ENCODE data around the gene ST8SIA5.

Gene ST8SIA5

DNA sequence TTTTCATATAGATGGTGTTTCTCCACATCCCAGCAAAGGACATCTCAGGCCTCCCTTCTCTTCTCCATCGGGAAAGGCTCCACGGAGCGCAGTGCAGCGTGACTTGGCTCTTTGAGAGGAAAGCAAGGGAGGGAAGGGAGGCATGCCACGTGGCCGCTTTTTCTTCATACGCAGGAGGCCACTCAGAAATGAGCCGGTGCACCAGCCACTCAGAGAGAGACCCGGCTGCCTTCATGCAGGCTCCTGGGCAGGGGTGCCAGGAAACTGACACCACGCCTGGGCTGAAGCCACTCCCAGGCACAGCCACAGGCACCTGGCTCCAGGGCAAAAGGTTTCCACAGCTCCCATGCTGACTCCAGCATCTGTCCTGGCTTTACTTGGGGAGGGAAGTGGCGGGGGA lies 88.7 kb downstream of the ST8SIA5 start:
- no peaks in the 10 kb centered on the region for H3K4me1 Mint-ChIP-seq (ENCODE audit: low read depth in 2 of 2)
- no peak for ATAC-seq (replicated peaks)
- no peak for DNase-seq
- H3K27me3 Mint-ChIP-seq = peaks cover 22 to 55% of the 10 kb centered on the region in 2 donors
- H3K9me3 Mint-ChIP-seq = no peaks in the 10 kb centered on the region
- no peak overlapping the region for H3K27ac Mint-ChIP-seq
- H3K4me3 Mint-ChIP-seq = no peak overlapping the region
- H3K36me3 Mint-ChIP-seq (ENCODE audit: insufficient read depth) = no peaks in the 10 kb centered on the region

DNA sequence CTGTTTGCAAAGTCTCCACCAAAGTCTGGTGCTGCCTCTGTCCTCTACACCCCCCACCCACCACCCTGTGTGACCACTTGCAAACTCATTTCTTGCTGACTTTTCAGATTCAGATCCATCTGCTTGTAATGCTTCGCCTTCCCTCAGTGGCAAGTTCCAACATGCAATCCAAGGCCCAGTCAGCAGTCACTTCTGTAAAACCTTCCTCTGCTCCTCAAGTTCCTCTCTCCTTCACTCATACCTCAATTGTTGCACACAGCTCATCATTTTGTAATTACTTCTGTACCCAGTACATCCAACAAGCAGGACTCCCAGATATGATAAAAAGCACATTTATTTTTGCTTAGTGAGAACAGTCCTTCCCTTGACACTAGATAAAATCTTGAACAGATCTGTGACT lies 93.3 kb downstream of the ST8SIA5 start:
- Mint-ChIP-seq H3K36me3 (ENCODE audit: insufficient read depth) (no peaks in the 10 kb centered on the region), H3K27me3 (peaks cover 21 to 48% of the 10 kb centered on the region in 2 donors), H3K27ac (no peak overlapping the region), H3K4me1 (ENCODE audit: low read depth in 2 of 2) (no peaks in the 10 kb centered on the region), H3K9me3 (no peaks in the 10 kb centered on the region), H3K4me3 (no peak overlapping the region)
- ATAC-seq (replicated peaks) = no peak
- DNase-seq = no peak

DNA sequence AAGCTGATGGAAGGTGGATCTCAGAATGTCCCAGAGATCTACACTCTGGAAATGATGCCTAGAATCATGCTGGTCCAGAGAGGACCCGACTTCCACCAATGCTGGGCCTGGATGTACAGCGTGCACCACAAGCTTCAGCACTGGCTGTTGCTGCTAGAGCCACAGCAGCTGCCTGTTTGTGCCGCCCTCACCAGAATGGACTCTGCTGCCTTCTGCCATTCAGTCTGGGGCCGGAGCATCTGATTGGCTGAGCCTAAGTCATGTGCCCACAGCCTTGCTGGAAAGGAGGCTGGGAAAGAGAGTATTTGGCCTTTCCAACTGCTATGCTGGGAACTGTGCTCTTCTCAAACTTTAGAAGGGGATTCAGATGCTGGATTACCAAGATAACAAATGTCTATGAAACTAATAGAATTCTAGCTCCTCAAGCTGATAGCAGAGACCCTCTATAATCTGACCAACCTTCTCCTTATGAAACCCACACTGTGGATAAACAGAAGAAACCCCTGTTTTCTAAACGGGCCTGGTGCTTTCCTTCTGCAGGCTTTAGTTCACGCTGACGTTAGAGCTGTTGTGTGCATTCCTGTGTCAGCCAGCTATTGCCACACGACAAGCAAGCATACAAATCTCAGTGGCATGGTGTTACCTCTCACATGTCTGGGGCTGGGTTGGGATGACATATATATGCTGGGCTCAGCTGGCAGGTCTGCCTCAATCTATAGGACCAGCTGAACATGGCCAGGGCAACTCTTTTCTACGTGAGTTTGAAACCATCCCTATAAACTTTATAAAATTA lies 95.7 kb downstream of the ST8SIA5 start:
- no peaks in the 10 kb centered on the region for H3K36me3 Mint-ChIP-seq (ENCODE audit: insufficient read depth)
- H3K27me3 Mint-ChIP-seq = peaks cover 18 to 42% of the 10 kb centered on the region in 2 donors
- no peak for DNase-seq
- ATAC-seq (replicated peaks) = no peak
- H3K27ac Mint-ChIP-seq = no peak overlapping the region
- H3K4me3 Mint-ChIP-seq = no peak overlapping the region
- no peaks in the 10 kb centered on the region for H3K9me3 Mint-ChIP-seq
- peaks cover 0 to 2% of the 10 kb centered on the region in 2 donors for H3K4me1 Mint-ChIP-seq (ENCODE audit: low read depth in 2 of 2)

DNA sequence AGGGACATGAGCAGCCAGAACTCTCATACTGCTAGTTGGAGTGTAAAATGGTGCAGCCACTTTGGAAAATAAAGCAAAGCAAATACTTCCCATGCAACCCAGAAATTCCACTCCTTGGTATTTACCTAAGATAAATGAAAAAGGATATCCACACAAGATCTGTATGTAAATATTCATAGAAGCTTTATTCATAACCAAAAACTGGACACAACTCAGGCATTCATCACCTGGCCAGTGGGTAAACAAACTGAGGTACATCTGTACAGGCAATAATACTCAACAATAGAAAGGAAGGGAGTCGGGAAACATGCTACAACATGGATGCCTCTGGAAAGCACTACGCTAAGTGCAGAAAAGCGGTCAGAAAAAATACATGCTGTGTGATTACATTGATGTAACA lies 97.4 kb downstream of the ST8SIA5 start:
- peaks cover 0 to 2% of the 10 kb centered on the region in 2 donors for H3K4me1 Mint-ChIP-seq (ENCODE audit: low read depth in 2 of 2)
- H3K27ac Mint-ChIP-seq = no peak overlapping the region
- H3K4me3 Mint-ChIP-seq = no peak overlapping the region
- DNase-seq (no peak), ATAC-seq (replicated peaks) (no peak)
- no peaks in the 10 kb centered on the region for H3K36me3 Mint-ChIP-seq (ENCODE audit: insufficient read depth)
- H3K27me3 Mint-ChIP-seq = peaks cover 10 to 28% of the 10 kb centered on the region in 2 donors
- no peaks in the 10 kb centered on the region for H3K9me3 Mint-ChIP-seq

DNA sequence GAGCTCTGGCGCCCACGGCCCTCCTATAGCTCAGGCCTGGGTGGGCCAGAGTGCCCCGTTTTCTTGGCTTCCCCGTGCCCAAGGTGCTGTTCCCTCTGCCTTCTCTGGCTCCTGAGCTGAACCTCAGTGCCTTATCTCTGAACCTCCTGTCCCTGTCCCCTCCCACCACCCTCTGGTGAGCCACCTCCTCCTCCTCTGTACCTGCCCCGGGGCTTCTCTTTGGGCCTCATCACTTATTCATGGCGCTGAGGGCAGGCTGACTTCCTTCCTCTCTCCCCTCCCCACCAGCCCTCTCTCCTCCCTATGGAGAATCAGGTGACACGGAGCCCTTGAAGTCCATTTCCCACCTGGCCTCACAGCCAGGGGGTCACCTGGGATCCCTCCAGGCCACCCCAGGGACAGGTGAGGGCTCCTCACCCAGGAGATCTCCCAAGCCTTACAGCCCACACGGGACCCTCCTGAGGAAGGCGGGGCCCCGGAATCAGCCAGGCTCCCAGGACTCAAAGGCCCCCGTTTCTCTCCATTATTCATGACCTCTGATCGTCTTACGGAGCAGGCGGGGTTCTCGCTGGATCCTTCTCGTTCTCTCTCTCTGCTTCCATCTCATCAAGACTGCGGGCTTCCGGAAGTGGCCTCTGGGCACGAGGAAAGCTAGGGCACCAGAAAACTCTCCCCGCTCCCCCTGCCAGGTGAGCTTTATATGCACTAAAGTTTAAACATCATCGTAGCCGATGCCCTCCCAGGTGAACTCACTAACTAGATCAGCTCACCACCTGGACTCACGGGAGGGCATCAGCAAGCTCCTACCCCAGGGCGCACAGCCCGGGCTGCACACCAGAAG lies 99.5 kb downstream of the ST8SIA5 start, which contains the start of gene LOXHD1:
Gene LOXHD1, minus strand, starts transcription at position 106 of the 841 bp plus-strand sequence. CDS start 187 bp downstream, outside the sequence.
- Mint-ChIP-seq H3K27ac (no peak within 1 kb of the TSS), H3K9me3 (no peaks in the 10 kb centered on the region), H3K4me3 (no peak within 1 kb of the TSS), H3K36me3 (ENCODE audit: insufficient read depth) (no peaks in the 10 kb centered on the region), H3K4me1 (ENCODE audit: low read depth in 2 of 2) (peaks cover 0 to 2% of the 10 kb centered on the region in 2 donors), H3K27me3 (peaks cover 0 to 9% of the 10 kb centered on the region in 2 donors)
- DNase-seq (no peak), ATAC-seq (replicated peaks) (no peak)

DNA sequence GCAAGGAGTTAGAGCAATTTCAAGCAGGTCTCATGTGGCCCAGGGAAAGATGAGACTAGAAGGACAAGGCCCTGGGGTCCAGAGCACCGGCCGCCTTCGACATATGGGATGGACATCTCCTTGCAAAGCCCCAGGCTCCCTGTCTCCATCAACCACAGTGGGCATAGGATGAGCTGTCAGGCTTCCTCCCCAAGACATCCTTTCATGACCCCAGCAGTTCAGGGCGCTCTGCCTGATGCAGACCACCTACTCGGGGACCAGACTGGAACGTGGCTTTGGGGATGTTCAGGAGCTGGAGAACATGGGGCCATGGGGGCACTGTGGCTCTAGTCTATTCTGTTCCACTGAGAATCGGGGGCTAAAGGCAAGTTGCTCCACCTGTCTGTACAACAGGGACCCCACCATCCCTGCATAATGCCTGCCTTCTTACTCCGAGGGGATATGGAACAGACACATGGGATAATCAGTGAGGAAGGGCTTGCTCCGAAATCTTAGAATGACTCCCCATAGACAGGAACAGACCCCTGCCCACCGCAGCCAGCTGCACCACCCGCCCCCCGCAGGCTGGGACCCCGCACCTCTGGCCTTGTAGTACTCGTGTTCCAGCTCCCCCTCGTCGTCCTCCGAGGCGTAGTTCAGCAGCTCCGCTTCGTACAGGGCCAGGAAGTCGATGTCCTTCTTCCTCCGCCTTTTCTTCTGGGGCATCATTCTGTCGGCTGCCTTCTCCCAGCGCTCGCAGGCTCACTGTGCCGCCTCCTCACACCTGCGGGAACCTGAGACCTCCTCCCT lies 100.3 kb downstream of the ST8SIA5 start:
- no peaks in the 10 kb centered on the region for H3K9me3 Mint-ChIP-seq
- H3K4me3 Mint-ChIP-seq = no peak overlapping the region
- DNase-seq (no peak), ATAC-seq (replicated peaks) (no peak)
- H3K27me3 Mint-ChIP-seq = peaks cover 0 to 9% of the 10 kb centered on the region in 2 donors
- H3K27ac Mint-ChIP-seq = no peak overlapping the region
- H3K36me3 Mint-ChIP-seq (ENCODE audit: insufficient read depth) = no peaks in the 10 kb centered on the region
- H3K4me1 Mint-ChIP-seq (ENCODE audit: low read depth in 2 of 2) = peaks cover 0 to 2% of the 10 kb centered on the region in 2 donors

DNA sequence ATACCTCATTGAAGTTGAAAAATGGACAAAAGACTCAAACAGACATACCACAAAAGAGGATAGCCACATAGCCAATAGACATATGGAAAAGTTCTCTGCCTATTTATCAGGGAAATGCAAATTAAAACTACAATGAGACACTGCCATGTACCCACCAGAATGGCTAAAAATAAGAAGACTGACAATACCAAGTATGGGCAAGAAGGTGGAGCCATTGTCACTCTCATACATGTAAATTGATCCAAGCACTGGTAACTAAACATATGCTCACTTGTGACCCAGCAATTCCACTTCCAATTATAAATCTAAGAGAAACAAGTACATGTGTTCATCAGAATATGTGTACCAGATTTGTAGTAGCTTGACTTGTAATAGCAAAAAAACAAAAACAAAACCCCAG lies 104.5 kb downstream of the ST8SIA5 start:
- no peak overlapping the region for H3K27ac Mint-ChIP-seq

DNA sequence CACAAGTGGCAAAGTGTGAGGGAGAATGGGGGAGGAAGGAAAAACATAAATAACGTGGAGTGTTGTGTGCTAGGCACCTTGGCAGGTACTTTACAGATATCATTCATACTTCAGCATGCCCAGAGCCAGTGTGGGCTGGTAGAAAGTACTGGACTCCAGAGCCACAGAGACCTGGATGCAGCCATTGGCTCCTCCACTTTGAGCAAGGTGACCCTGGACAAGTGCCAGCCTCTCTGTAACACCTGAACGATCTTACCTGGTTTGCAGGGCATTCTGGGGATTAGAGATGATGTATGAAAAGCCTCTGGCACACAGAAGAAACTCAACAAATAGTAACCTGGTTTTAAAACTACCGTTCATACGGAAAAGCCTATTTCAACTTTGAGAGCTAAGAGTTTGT lies 106.2 kb downstream of the ST8SIA5 start:
- H3K9me3 Mint-ChIP-seq = no peaks in the 10 kb centered on the region
- peaks cover 6 to 24% of the 10 kb centered on the region in 2 donors for H3K27me3 Mint-ChIP-seq
- no peaks in the 10 kb centered on the region for H3K4me1 Mint-ChIP-seq (ENCODE audit: low read depth in 2 of 2)
- H3K36me3 Mint-ChIP-seq (ENCODE audit: insufficient read depth) = no peaks in the 10 kb centered on the region
- H3K27ac Mint-ChIP-seq = no peak overlapping the region
- DNase-seq = no peak
- ATAC-seq (replicated peaks) = no peak
- no peak overlapping the region for H3K4me3 Mint-ChIP-seq

More for the DNA sequence above, 104.5 kb downstream of the ST8SIA5 start:
- Mint-ChIP-seq H3K36me3 (ENCODE audit: insufficient read depth) (no peaks in the 10 kb centered on the region), H3K4me1 (ENCODE audit: low read depth in 2 of 2) (no peaks in the 10 kb centered on the region), H3K9me3 (no peaks in the 10 kb centered on the region), H3K4me3 (no peak overlapping the region), H3K27me3 (peaks cover under 1 to 14% of the 10 kb centered on the region in 2 donors)
- ATAC-seq (replicated peaks) = no peak
- DNase-seq = no peak

DNA sequence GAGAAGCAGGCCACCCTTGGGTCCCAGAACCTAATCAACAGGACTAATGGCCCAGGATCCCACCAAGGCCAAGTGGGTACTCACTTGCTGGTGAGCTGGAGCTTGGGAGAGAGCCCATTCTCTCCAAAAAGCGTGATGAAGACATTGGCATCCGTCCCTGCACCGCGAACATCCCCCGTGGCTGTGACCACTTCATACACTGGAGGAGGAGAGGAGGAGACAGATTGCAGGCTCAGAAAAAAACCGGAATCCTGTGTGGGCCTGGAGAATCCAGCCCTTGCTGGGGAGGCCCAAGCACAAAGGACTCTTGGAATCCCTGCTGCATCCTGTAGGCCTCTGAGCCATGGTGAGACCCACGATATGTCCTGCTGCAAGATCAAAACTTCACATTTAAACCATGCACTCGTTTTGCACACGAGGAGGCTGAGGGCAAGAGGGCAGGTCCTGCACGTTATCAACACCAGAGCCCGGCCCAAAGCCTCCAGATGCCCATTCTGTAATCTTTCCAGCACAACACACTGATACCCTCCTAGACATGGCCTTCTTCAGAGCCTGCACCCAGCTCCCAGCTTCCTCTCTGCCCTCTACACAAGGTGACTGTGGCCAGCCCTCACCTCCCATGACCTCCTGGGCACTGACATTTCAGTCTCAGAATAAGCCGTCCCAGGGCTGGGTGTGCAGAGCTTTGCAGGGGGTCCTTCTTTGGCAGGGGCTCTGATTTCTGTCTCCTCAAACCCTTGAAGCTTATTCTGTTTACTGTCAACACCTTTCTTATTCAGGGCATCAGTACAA lies 107.6 kb downstream of the ST8SIA5 start:
- no peaks in the 10 kb centered on the region for H3K36me3 Mint-ChIP-seq (ENCODE audit: insufficient read depth)
- no peak overlapping the region for H3K4me3 Mint-ChIP-seq
- H3K27ac Mint-ChIP-seq = no peak overlapping the region
- no peaks in the 10 kb centered on the region for H3K9me3 Mint-ChIP-seq
- no peaks in the 10 kb centered on the region for H3K4me1 Mint-ChIP-seq (ENCODE audit: low read depth in 2 of 2)
- DNase-seq (no peak), ATAC-seq (replicated peaks) (no peak)
- peaks cover 6 to 33% of the 10 kb centered on the region in 2 donors for H3K27me3 Mint-ChIP-seq

DNA sequence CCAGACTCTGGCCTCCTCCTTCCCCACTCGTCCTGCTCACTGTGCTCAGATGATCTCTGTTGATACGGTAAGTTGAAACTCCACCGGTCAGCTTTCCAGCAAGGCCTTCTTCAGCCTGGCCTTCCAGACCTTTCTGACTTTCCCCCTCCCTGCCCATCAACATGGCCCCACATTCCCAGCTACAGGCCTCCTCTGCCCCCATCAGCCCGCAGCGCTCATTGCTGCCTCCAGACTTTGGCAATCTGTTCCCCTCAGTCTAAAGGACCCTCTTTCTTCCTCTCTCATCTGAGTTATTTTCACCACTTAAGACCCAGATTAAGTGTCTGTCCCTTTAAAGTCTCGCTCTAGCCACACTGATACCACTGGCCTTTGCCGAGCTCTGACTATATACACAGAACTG lies 110.4 kb downstream of the ST8SIA5 start:
- H3K27ac Mint-ChIP-seq = no peak overlapping the region
- ATAC-seq (replicated peaks) = no peak
- no peaks in the 10 kb centered on the region for H3K9me3 Mint-ChIP-seq
- no peak overlapping the region for H3K4me3 Mint-ChIP-seq
- no peak for DNase-seq
- H3K4me1 Mint-ChIP-seq (ENCODE audit: low read depth in 2 of 2) = no peaks in the 10 kb centered on the region
- H3K27me3 Mint-ChIP-seq = peaks cover 15 to 51% of the 10 kb centered on the region in 2 donors
- no peaks in the 10 kb centered on the region for H3K36me3 Mint-ChIP-seq (ENCODE audit: insufficient read depth)

DNA sequence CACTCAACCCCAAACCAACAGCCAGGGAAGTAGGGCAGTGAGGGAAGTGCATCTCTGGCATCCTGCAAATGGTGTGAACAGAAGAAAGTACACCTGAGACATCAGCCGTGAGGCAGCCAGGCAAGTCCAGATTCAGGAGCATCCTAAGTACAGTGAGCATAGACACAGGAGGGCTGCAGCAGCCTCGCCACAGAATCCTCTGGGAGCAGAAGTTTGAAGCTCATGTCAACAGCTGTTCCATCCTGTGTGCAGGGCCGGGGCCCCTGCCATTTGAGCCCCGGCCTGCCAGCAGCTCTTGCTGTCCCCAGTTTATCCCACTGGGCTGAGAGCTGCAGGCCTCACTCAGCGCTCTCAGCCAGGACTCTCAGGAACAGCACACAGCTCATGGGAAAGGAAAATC lies 114.3 kb downstream of the ST8SIA5 start:
- no peaks in the 10 kb centered on the region for H3K9me3 Mint-ChIP-seq
- no peak for ATAC-seq (replicated peaks)
- peaks cover 15 to 47% of the 10 kb centered on the region in 2 donors for H3K27me3 Mint-ChIP-seq

DNA sequence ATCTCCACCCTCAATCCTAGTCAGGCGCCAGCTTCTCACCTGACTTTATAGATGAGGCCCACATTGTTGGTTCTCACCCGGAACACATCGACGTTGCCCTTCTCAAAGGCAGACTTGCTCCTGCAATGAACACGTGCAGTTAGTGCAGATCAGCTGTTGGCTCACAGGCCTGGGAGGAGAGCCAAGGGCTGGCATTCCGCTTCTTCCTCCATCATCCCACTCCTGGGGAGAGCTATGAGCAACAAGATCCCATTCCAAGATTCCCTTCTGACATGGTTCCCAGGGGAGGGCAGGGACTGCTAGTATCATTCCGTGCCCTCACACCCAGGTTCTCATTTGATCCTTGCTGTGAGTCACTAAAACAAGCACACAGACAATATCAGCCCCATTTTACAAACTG lies 114.9 kb downstream of the ST8SIA5 start:
- ATAC-seq (replicated peaks) (no peak), DNase-seq (no peak)
- H3K27me3 Mint-ChIP-seq = peaks cover 10 to 40% of the 10 kb centered on the region in 2 donors
- H3K4me1 Mint-ChIP-seq (ENCODE audit: low read depth in 2 of 2) = no peaks in the 10 kb centered on the region
- no peak overlapping the region for H3K27ac Mint-ChIP-seq
- H3K36me3 Mint-ChIP-seq (ENCODE audit: insufficient read depth) = no peaks in the 10 kb centered on the region
- no peaks in the 10 kb centered on the region for H3K9me3 Mint-ChIP-seq
- H3K4me3 Mint-ChIP-seq = no peak overlapping the region

More for the DNA sequence above, 114.3 kb downstream of the ST8SIA5 start:
- DNase-seq = no peak
- no peak overlapping the region for H3K27ac Mint-ChIP-seq
- H3K36me3 Mint-ChIP-seq (ENCODE audit: insufficient read depth) = no peaks in the 10 kb centered on the region
- no peak overlapping the region for H3K4me3 Mint-ChIP-seq
- H3K4me1 Mint-ChIP-seq (ENCODE audit: low read depth in 2 of 2) = no peaks in the 10 kb centered on the region

Measured in effector memory CD8-positive, alpha-beta T cell (primary cell).